NCI-H1048 (cell line): ENCODE data around the gene GDF11.

Source experiments
- DNase-seq: peaks from one replicate; lab custom pipeline; 2025; lab: John Stamatoyannopoulos, UW

The GDF11 gene

GRCh38 chr12:55795950-55796349, 53.0 kb downstream of the GDF11 start:
- no peak for DNase-seq

GRCh38 chr12:55797068-55797467, 54.1 kb downstream of the GDF11 start:
- peak; percentile 1 for DNase-seq

GRCh38 chr12:55797550-55797949, 54.6 kb downstream of the GDF11 start:
- DNase-seq, result no peak
